Mesenchymal stem cell (in vitro differentiated cells and primary cell): ENCODE data around the gene TM4SF18.
A peak's percentile ranks its signal among the peaks of the same experiment; 100 is the strongest.
"Not testable (repeated sequence)": the region's sequence is repeated elsewhere in the genome, so short reads cannot be mapped to it uniquely, and the experiment has no call there.

Experiments used
- DNase-seq: peaks from one replicate; pipeline ENCODE4 v3.0.0-alpha.2; 2013
- H2AFZ ChIP-seq: one replicate; pipeline ENCODE4 v1.6.1; 2013; ENCODE audit warnings: low read depth, mild to moderate bottlenecking, control low read depth, inconsistent platforms, low read length, moderate library complexity
- H2AK5ac ChIP-seq: 2 replicates; pipeline ENCODE4 v1.6.1; 2013; ENCODE audit warnings: low read length, moderate library complexity, mild to moderate bottlenecking, inconsistent platforms; ENCODE audit not compliant: severe bottlenecking
- H2BK120ac ChIP-seq: one replicate; pipeline ENCODE4 v1.6.1; 2013; ENCODE audit warnings: low read depth, mild to moderate bottlenecking, inconsistent platforms, low read length, moderate library complexity
- H2BK12ac ChIP-seq, 2 experiments: one replicate each; pipeline ENCODE4 v1.6.1; 2013; ENCODE audit warnings: inconsistent platforms in 2 of 2, low read length in 2 of 2, mild to moderate bottlenecking in 2 of 2, moderate library complexity in 2 of 2, control low read depth in 1 of 2
- H2BK15ac ChIP-seq: one replicate; pipeline ENCODE4 v1.6.1; 2013; ENCODE audit warnings: mild to moderate bottlenecking, low read depth, inconsistent platforms; ENCODE audit not compliant: poor library complexity, severe bottlenecking
- H2BK5ac ChIP-seq: 2 replicates; pipeline ENCODE4 v1.6.1; 2013; ENCODE audit warnings: low read depth, mild to moderate bottlenecking, low read length, control low read depth, inconsistent platforms; ENCODE audit not compliant: poor library complexity, severe bottlenecking
- H3K14ac ChIP-seq, 2 experiments: one replicate each; pipeline ENCODE4 v1.6.1; 2013; ENCODE audit warnings: inconsistent platforms in 2 of 2, low read length in 2 of 2, control low read depth in 1 of 2, mild to moderate bottlenecking in 1 of 2, moderate library complexity in 1 of 2
- H3K18ac ChIP-seq, 2 experiments: one replicate each; pipeline ENCODE4 v1.6.1; 2013; ENCODE audit warnings: inconsistent platforms in 2 of 2, low read length in 2 of 2, control low read depth in 1 of 2, low read depth in 1 of 2, mild to moderate bottlenecking in 1 of 2
- H3K23ac ChIP-seq, 2 experiments: one replicate each; pipeline ENCODE4 v1.6.1; 2013; ENCODE audit warnings: inconsistent platforms in 2 of 2, low read length in 2 of 2, mild to moderate bottlenecking in 2 of 2, moderate library complexity in 2 of 2, control low read depth in 1 of 2
- H3K27ac ChIP-seq: 2 replicates; pipeline ENCODE4 v1.5.1; 2013; ENCODE audit warnings: mild to moderate bottlenecking, moderate library complexity, low read length, control low read depth, inconsistent platforms; ENCODE audit not compliant: poor library complexity, severe bottlenecking
- H3K27me3 ChIP-seq, 2 experiments: 2 replicates each; pipeline versions ENCODE4 v1.6.1 to v1.7.0; 2013; ENCODE audit warnings: low read length in 2 of 2, mild to moderate bottlenecking in 2 of 2, moderate library complexity in 2 of 2, control low read depth in 1 of 2, inconsistent platforms in 1 of 2; ENCODE audit not compliant: control insufficient read depth in 1 of 2, insufficient read depth in 1 of 2
- H3K36me3 ChIP-seq, 2 experiments: 2 replicates each; pipeline versions ENCODE4 v1.6.1 to v1.7.0; 2013; ENCODE audit warnings: low read length in 2 of 2, control low read depth in 1 of 2, inconsistent platforms in 1 of 2, low read depth in 1 of 2, mild to moderate bottlenecking in 1 of 2; ENCODE audit not compliant: insufficient read depth in 2 of 2, control insufficient read depth in 1 of 2
- H3K4ac ChIP-seq, 2 experiments: one replicate each; pipeline ENCODE4 v1.6.1; 2013; ENCODE audit warnings: inconsistent platforms in 2 of 2, low read length in 2 of 2, mild to moderate bottlenecking in 2 of 2, moderate library complexity in 2 of 2, control low read depth in 1 of 2, low read depth in 1 of 2
- H3K4me1 ChIP-seq: 2 replicates; pipeline ENCODE4 v1.6.1; 2013; ENCODE audit warnings: low read depth, low read length, control low read depth; ENCODE audit not compliant: control insufficient read depth, insufficient read depth
- H3K4me2 ChIP-seq: 2 replicates; pipeline ENCODE4 v1.6.1; 2013; ENCODE audit warnings: low read length, mild to moderate bottlenecking, inconsistent platforms; ENCODE audit not compliant: poor library complexity, severe bottlenecking
- H3K4me3 ChIP-seq, 2 experiments: 2 replicates each; pipeline versions ENCODE4 v1.5.1 to v1.7.0; 2013; ENCODE audit warnings: low read length in 2 of 2, mild to moderate bottlenecking in 2 of 2, control low read depth in 1 of 2, low read depth in 1 of 2; ENCODE audit not compliant: insufficient read depth in 1 of 2
- H3K79me1 ChIP-seq: replicated peaks from 2 replicates; pipeline ENCODE4 v1.6.1; 2013; ENCODE audit warnings: mild to moderate bottlenecking, control low read depth, low read length, inconsistent platforms; ENCODE audit not compliant: poor library complexity, severe bottlenecking
- H3K9ac ChIP-seq: 2 replicates; pipeline ENCODE4 v1.7.0; 2013; ENCODE audit warnings: mild to moderate bottlenecking, low read length, moderate library complexity
- H3K9me3 ChIP-seq: 2 replicates; pipeline ENCODE4 v1.7.0; 2013; ENCODE audit warnings: mild to moderate bottlenecking, low read length; ENCODE audit not compliant: control insufficient read depth
- H4K8ac ChIP-seq: one replicate; pipeline ENCODE4 v1.6.1; 2013; ENCODE audit warnings: inconsistent platforms, mild to moderate bottlenecking, low read length, moderate library complexity
- H4K91ac ChIP-seq: one replicate; pipeline ENCODE4 v1.6.1; 2013; ENCODE audit warnings: mild to moderate bottlenecking, low read length, inconsistent platforms
- WGBS: methylation state at CpG from one replicate; pipeline ENCODE4 v1.1.7; 2013; ENCODE audit warnings: mixed read lengths; 5-methylcytosine and 5-hydroxymethylcytosine counted together

The TM4SF18 gene

GRCh38 chr3:149381173-149382100 is 48.0 kb upstream of the TM4SF18 start:
- no peak overlapping the region for H3K4me2 ChIP-seq

DNA sequence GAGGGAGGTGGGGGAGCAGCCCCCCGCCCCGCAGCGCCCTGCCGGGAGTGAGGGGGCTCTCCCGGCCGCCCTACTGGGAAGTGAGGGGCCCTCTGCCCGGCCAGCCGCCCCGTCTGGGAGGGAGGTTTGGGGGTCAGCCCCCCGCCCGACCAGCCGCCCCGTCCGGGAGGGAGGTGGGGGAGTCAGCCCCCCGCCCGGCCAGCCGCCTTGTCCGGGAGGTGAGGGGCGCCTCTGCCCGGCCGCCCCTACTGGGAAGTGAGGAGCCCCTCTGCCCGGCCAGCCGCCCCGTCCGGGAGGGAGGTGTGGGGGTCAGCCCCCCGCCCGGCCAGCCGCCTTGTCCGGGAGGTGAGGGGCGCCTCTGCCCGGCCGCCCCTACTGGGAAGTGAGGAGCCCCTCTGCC is 46.8 kb upstream of the TM4SF18 start:
- H3K4me2 ChIP-seq, H2BK15ac ChIP-seq, H3K4me3 ChIP-seq, H3K9ac ChIP-seq, H3K27ac ChIP-seq, H3K23ac ChIP-seq, DNase-seq, H4K8ac ChIP-seq, H3K79me1 ChIP-seq, H2AK5ac ChIP-seq, H2BK120ac ChIP-seq, H4K91ac ChIP-seq, H3K4ac ChIP-seq, H2BK12ac ChIP-seq, H2AFZ ChIP-seq, H3K36me3 ChIP-seq, H3K18ac ChIP-seq, H2BK5ac ChIP-seq, H3K27me3 ChIP-seq, H3K14ac ChIP-seq, H3K9me3 ChIP-seq: not testable (repeated sequence)
- peaks cover 14% of the 10 kb centered on the region for H3K4me1 ChIP-seq
- no CpG with 5 or more reads among the region's 32 CpGs for whole genome bisulfite sequencing

More at GRCh38 chr3:149381173-149382100, 48.0 kb upstream of the TM4SF18 start:
- Histone ChIP-seq H3K4ac (peak overlapping the region in 1 of 2 experiments; percentile 60), H2AK5ac (peak overlapping the region; percentile 91), H2BK12ac (peak overlapping the region; percentile 42 to 72), H3K23ac (no peak overlapping the region), H3K27me3 (no peaks in the 10 kb centered on the region), H4K8ac (peak overlapping the region; percentile 61), H3K79me1 (no peaks in the 10 kb centered on the region), H2BK15ac (no peak overlapping the region), H3K4me1 (peaks cover 12% of the 10 kb centered on the region), H3K4me3 (no peak overlapping the region), H3K14ac (no peak overlapping the region), H2AFZ (no peak overlapping the region), H4K91ac (no peak overlapping the region), H2BK120ac (no peak overlapping the region), H3K9me3 (no peaks in the 10 kb centered on the region), H3K27ac (peak overlapping the region; percentile 14), H3K36me3 (no peaks in the 10 kb centered on the region), H2BK5ac (no peak overlapping the region), H3K18ac (peak overlapping the region in 1 of 2 experiments; percentile 70), H3K9ac (no peak overlapping the region)
- no peak for DNase-seq
- WGBS = 44% methylated on average over 4 of the region's 6 CpGs

GRCh38 chr3:149378478-149379309 is 45.3 kb upstream of the TM4SF18 start:
- Histone ChIP-seq H3K23ac (no peak overlapping the region), H3K14ac (peak overlapping the region in 1 of 2 experiments; percentile 91), H2BK5ac (peak overlapping the region; percentile 26), H2AFZ (no peak overlapping the region), H2BK120ac (no peak overlapping the region), H3K4me2 (no peak overlapping the region), H2BK15ac (no peak overlapping the region), H2AK5ac (peak overlapping the region; percentile 80), H3K27me3 (no peaks in the 10 kb centered on the region), H3K79me1 (no peaks in the 10 kb centered on the region), H3K4ac (peak overlapping the region; percentile 5 to 86), H3K4me3 (no peak overlapping the region), H4K8ac (no peak overlapping the region), H2BK12ac (peak overlapping the region; percentile 44 to 93), H3K9ac (no peak overlapping the region), H3K27ac (peak overlapping the region; percentile 97), H4K91ac (peak overlapping the region; percentile 5), H3K9me3 (no peaks in the 10 kb centered on the region), H3K18ac (peak overlapping the region; percentile 14 to 78), H3K4me1 (peaks cover 14% of the 10 kb centered on the region), H3K36me3 (peaks cover 3 to 5% of the 10 kb centered on the region in 2 experiments)
- 97% methylated on average over 9 of the region's 9 CpGs for WGBS
- no peak for DNase-seq
